GM18873 (cell line): Measurements from ENCODE around the gene PREP.

ENCODE experiments used
- ATAC-seq: cut with Tn5 transposase; IDR thresholded peaks from one replicate; pipeline ENCODE4 v1.9.1; 2021; ENCODE audit warnings: mild to moderate bottlenecking, moderate library complexity, moderate number of reproducible peaks; ENCODE audit not compliant: unreplicated experiment, low FRiP score

PREP gene

DNA sequence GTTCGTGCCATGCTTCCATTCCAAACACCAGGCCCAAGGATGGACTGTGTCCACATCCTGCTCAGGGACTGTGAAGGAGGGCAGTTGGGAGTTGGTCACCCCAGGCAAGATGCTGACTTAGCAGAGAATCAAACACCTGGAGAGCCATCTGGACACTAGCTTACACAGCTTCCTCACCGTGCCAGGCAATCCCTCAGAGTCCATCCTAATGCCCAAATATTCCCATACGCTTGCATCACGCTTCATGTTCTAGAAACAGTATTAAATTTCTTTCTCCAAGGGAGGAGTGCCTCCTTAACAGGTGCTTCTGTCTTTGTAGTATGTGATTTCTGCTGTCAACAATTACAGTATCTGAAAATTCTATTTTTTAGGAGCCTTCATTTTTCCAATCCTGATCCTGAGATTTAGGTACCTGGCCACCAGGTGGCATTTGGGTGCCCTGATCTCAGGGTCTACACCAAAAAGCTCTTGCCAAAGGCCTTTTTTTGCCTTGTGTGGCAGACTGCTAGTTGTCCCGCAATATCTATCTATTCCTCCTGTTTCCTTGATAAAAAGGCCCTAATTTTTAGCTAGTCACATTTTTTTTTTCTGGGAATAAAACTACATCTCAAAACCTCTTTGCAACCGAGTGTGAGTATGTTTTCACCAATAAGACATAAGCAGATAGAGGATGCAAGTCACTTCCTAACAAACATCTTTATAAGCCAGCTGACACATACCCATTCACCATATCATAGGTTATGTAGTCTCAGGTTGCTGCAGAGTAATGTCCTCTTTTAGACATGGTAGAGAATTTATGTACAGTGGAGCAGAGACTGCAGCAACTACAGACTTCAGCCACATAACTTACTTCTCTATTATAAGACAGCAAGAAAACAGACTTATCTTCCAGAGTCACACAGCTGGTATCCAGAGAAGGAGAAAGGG, 85.0 kb downstream of the PREP start:
- no peak for ATAC-seq

DNA sequence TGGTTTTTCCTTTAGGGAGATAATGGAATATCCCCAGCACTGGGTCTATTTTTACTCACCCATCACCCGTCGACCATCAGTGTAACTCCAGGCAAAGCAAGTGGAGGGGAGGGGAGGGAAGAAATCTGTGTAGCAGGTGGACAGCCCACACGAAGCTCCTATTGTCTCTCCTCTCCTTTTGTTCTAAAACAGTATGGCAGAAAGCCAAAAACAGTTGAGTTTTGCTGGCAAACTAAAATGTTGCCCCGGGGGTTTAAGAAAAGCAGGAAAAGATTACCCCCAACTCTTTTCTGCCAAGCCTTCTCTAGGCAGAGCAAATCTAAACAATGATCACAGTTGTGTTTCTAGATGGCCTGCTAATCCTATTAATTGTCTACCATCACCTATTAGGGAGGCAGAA, 89.7 kb downstream of the PREP start:
- no peak for ATAC-seq

DNA sequence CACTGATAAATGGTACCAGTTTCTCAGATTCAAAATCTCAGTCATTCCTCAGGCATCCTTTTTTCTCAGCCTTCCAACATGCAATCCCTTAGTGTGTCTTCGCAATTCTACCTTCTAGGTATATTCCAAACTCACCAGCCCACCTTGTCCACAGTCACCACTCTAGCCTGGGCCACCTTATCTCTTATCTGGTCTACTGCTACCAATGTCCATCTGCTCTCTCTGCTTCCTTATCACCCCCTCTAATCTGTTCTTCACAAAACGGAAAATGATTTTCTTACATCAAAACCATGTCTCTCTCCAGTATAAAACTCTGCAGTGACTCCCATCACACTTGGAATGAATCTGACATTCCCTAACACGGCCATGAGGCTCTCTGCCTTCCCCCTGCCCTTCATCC, 91.9 kb downstream of the PREP start:
- no peak for ATAC-seq

DNA sequence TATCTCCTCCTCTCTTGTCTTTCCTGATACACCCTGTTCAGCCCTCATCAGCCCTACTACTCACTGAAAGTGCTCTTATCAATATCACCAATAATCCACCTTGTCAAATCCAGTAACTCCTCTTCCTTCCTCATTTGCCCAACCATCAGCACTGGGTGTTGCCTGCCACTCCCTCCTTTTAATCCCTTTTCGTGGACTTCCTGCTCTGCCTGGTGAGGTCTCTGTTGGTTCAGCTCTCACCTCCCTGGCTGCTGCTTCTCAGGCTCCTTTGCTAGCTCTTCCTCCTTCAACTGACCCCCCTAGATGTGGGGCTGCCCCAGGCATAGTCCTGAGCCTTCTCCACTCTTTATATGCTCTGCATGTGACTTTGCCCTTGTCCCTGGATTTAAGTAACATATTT, 92.5 kb downstream of the PREP start:
- ATAC-seq: no peak

DNA sequence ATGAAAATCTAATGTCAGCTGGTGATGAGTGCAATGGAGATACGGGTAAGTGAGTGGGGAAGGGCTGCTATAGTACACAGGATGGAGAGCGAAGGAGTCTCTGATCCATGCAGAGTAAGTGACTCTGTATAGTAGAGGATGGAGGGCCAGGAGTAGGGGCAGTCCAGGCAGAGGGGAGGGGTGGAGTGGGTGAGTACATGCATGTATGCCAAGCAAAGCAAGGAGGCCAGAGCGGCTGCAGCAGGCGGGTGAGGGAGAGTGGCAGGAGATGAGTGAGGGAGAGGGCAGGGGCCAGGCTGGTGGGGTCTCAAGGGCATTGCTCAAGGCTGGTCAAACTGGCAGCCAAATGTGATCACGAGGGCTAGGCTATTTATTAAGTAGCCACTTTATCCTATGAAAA, 94.0 kb downstream of the PREP start:
- no peak for ATAC-seq

DNA sequence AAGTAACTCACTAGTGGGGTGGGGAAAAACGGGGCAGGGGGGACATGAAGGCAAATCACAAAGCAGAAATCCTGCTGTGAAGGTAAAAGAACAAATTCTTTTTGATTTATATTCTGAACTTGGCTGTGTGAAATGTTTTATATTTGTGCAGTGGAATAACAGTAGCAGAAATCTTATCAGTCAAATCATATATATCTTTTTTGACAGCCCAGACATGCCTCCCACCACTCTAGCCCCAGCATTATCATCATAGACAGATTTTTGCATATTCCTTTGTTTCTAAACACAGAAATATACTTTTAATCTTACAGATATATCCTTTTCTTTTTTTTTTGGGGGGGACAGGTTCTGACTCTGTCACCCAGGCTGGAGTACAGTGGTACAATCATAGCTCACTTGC, 97.4 kb downstream of the PREP start:
- ATAC-seq: no peak

DNA sequence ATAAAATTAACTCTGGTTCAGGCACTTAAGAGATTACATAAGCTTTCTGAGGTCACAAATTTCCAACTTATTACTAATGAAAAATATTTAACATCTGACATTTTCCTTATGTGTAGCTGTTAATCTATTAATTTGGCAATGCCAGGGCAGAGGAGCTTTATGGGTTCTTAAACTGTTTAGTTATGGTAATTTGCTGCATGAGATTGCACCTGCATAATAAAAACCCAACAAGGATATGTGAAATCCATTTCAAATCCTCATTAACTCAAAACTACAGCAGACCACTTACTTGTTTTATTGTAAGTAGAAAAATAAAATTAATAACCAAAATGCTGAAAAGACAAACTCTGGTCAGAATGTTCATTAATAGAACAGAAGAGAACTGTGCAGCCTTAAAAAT, 98.1 kb downstream of the PREP start:
- no peak for ATAC-seq

DNA sequence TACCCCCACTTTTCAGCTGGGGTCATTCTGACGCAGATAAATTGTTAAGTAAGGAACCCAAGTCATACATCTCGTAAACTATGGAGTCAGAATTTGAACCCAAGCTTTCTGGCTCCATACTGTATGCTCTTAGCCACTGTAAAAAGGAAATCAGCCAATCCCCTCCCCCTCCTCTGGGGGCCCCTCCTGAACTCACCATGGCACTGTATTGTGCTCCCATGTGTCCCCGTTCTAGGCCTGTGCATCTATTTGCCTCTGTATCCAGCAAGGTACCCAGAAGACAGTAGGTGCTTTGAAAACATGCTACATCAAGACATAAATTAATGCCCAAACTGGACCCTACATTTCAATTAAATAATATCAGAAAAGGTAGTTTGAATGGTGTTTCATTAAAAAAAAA, 98.5 kb downstream of the PREP start:
- ATAC-seq: no peak

DNA sequence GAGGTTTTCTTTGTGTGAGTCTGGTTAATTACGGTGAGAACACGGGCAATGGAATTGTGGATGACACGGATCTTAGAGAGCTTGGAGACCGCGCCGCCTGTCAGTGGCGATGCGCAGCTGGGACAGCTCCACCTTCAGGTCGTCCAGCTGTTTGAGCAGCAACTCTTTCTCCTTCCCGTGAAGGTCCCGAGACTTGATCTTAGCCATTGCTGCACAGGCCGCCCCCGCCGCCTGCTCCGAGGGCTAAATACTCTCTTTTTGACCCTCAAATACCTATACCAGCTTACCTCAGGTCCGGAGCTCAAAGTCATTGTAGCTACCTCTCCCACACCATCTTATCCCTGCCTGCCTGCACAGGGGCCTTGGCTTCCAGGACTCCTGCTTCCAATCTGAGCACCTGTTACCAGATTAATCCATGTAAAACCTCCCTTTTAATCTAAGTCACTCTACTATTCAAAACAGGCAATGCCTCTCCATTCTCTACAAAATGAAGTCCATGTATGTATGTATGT, 100.2 kb downstream of the PREP start:
- no peak for ATAC-seq

DNA sequence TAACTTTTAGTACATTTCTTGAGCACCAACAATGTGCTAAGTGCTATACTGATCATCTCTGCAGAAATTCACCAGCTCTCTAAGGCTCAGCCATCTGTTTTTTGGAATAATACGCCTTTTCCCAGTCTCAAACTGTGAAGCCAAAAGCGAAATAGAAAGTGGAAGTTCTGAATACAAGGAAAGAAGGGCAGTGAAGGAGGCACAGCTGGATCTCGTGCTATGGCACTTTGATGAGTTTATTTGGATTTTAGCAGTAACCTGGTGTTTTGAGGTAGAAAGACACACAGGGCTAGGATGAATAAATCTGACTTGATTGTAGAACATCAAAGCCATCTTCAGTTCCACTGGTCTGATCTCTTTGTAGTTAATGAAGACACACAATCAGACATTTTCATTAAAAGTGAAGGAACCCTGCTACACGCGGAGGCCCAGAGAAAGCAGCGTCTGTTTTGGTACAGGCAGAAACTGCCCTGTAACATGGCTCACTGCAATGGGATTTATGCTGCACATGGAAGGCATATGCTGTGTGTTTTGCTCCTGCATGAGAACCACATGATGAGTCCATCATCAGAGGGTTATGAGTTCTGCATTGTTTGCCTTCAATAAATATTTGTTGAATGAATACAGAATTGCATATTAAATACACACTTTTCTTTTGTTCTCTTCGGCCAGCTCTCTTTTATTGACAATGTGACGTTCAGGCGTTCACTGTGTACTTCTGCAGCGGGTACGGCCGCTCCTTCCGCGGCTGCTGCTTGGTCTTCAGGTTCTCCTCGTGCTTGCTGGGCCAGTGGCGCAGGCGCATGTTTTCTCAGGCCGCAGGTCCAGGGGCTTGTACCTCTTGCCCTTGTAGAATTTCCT, 100.9 kb downstream of the PREP start:
- ATAC-seq: no peak

DNA sequence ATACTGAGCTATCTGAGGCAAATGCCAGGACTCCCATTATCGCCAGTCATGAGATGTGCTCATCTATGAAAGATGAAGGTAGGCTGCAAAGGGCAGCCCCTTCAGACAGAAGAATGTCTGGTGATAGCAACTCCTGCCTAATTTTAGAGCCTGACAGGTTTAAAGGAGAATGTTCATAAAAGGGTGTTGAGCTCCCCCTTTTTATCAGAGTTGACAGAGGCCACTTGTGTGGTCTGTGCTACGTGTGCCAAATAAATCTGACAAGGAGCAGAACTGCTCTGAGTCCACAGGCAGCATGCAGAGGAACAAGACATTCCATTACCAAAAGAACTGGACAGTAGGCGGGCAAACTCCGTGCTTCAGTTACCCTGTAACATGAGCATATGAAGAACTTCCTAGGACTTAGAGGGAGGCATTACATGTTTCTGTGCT, 101.8 kb downstream of the PREP start:
- no peak for ATAC-seq

DNA sequence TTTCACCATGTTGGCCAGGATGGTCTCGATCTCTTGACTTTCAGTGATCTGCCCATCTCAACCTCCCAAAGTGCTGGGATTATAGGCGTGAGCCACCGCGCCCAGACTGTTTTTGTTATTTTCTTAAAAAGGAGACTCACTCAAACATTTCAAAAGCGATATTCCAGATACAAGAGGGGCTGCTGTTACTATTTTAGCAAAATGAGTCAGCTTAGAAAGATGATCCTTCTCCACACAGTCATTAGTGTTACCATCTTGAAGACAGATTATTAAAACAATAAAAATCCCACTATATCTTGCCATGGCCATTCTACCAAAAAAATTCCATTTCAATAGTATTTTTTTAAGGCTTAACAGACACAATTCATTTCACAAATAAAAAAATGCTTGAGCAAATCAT, 102.8 kb downstream of the PREP start:
- no peak for ATAC-seq

DNA sequence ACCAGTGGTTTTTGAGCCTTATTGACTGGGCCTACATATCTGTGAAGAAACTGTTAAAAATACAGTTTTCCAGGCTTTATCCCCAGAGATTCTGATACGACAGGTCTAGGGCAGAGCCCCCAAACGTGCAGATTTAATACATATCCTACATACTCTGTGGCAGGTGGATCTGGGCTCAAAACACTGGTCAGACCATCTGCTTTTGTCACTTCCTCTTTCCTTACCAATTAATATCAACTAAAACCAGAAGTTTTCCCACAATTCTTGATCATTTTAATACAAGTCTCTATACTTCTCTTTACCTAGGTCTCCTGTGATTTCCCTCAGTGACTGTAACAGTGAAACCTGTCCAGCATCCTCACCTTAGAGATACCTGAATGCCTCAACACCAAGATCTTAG, 108.8 kb downstream of the PREP start:
- no peak for ATAC-seq

DNA sequence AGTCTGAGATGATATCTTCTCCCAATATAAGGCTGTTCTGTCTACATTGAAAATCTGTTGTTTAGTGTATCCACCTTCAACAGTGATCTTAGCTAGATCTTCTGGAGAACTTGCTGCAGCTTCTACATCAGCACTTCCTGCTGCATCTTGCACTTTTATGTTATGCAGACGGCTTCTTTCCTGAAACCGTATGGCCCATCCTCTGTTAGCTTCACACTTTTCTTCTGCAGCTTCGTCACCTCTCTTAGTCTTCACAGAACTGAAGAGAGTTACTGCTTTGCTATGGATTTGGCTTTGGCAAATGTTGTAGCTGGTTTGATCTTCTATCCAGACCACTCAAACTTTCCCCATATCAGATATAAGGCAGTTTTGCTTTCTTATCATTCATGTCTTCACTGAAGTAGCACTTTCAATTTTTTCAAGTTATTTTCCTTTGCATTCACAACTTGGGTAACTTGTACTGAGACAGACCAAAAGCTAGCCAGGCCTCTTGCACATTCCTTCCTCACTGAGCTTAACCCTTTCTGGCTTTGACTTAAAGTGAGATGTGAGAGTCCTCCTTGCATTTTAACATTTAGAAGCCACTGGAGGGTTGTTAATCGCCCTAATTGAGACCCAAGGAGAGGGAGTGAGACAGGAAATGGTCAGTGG, 110.1 kb downstream of the PREP start:
- no peak for ATAC-seq

DNA sequence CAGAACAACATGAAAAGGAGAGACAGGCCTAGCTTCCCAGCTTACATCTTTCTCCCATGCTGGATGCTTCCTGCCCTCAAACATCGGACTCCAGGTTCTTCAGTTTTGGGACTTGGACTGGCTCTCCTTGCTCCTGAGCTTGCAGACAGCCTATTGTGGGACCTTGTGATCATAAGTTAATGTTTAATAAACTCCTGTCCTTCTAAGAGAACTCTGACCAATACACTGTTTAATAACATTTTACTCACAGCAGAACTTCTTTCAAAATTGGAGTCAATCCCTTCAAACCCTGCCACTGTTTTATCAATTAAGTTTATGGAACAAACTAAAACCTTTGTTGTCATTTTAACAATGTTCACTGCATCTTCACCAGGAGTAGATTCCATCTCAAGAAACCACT, 111.4 kb downstream of the PREP start:
- no peak for ATAC-seq

DNA sequence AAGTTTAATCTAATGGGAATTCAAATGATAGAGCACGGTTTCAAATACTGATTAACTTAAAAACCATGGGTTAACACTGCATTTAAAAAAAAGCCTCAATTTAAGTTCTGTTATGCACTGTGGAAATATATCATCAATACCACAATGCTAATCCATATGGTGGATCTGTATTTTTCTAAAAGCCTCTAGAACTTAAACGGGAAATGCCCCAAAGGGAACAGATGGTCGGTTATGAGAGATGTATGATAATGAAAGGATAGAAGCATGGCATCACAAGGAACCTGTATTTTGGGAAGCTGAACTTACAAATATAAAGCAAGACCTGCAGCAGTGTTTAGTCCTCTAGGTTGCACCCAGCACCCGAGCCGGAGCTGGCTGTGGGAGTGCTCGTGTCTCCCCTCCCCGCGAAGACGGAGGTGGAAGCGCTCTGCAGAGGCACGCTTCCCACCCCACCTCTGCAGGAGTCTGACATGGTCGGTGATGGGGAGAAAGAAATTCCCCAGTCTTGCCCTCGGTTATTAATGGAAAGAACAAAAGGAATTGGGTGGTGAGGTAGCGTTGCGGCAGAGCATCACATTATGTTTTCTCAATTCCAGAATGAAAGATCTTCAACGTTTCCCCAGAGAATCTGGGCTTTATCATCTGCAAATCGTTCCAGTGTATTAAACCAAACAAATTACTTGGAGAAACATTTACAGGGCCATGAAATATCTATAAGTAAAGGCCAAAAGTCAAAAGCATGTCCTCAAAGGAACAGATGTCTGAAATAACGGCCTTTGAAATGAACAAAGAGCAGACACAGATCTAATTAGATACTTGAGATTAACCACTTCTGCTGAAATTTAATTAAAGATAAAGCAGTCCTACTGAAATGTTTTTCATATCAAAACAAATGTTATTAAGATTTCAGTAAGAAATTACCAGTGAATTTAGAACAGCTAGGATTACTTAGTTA, 120.0 kb downstream of the PREP start:
- no peak for ATAC-seq

DNA sequence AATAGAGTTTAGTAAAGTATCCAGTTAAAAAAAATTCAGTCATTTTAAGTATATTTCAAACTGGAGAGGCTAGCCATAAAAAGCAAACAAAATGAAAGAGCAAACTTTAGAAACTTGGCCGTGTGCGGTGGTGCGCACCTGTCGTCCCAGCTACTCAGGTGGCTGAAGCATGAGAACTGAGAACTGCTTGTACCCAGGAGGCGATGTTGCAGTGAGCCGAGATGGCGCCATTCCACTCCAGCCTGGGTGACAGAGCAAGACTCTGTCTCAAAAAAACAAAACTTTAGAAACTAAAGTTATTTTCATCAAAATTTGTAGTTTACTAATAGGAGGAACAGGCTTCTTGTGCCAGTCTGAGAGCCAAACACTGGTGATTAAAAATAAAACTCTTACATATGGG, 122.8 kb downstream of the PREP start:
- no peak for ATAC-seq

DNA sequence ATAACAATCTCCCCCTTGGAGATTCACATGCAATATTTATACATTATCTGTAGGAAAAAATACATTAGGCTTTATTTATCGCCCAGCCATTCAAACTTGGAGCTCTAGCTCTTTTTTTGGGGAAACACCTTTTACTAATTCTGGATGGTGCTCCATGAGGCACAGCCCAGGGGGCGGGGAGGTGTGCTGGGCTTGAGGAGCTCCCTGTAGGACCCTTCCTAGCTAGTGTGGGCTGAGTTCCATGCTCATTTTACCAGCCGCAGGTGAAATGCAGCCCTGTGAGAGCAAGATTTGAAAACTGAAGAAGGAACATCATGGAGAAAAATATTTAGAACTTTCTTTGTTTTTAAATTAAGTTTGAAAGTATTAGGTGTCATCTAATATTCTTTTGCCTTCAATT, 123.4 kb downstream of the PREP start:
- ATAC-seq: no peak

DNA sequence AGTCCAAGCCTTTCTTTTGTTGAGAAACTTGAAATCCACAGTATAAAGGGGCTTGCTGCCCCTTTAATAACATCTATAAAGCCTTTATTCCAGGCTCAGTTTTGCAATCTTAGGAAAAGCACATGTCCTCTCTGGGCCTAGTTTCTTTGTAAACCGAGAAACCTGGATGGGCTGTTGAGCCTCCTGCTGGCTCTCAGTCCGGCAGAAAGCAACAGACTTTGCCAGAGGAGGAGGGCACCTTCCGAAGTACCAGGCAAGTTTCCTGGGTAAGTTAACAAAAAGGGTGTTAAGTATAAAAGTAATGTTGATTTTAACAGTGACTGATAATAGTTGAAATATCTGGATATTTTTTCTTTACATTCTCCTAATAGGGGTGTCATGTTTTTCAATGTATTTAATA, 124.1 kb downstream of the PREP start:
- ATAC-seq: no peak

DNA sequence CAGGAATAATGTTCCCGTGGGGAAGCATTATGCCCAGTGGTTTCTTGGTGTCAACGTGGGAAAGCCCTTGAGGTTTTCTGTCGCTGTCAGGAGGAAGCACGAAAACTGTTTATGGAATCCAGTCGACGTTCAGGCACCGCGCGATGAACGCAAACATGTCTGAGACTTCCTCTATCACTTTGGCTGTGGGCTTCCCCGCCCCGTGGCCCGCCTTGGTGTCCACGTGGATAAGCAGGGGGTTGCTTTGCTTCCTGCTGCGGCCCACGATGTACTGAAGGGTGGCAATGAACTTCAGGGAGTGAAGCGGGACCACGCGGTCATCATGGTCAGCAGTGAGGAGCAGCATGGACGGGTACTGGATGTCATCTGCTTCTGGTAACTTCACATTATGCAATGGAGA, 124.8 kb downstream of the PREP start:
- no peak for ATAC-seq
